H1 (cell line): ENCODE measurements around the gene MLANA. TPM values are rescaled to one million over a fixed set of nuclear protein-coding genes. Genes with fewer than 3 reads are reported as not detected.

Experiments used
- CTCF ChIA-PET: fragments of 300-600 bp; sonication (Branson Sonifier 250); formaldehyde crosslinking; loops from one replicate; lab custom pipeline; 2021; ENCODE audit not compliant: partially characterized antibody; lab: Charles Lee
- POLR2A ChIA-PET: fragments of 300-600 bp; sonication (Branson Sonifier 250); formaldehyde crosslinking; loops from one replicate; lab custom pipeline; 2021; ENCODE audit warnings: inconsistent platforms; ENCODE audit not compliant: partially characterized antibody; lab: Charles Lee
- DNase-seq, 2 experiments: peaks; one replicate each; pipeline versions ENCODE4 v3.0.0 to v3.0.0-alpha.2; 2010 to 2022; ENCODE audit warnings: low spot score in 2 of 2, low read depth in 1 of 2, mixed read lengths in 1 of 2
- FAIRE-seq: peaks from 2 replicates; lab custom pipeline; 2011; peaks lifted over from hg19 to GRCh38; lab: Jason Lieb, UNC
- H2AFZ ChIP-seq: 2 replicates; pipeline ENCODE4 v1.8.1; 2012; ENCODE audit warnings: low read length, inconsistent platforms
- H2AK5ac ChIP-seq: 2 replicates; pipeline ENCODE4 v1.6.1; 2013; ENCODE audit warnings: low read depth, low read length
- H2BK120ac ChIP-seq: replicated peaks from 2 replicates; pipeline ENCODE3; 2013; ENCODE audit warnings: low read depth, low read length, inconsistent platforms
- H2BK12ac ChIP-seq: 2 replicates; pipeline ENCODE4 v1.6.1; 2013; ENCODE audit warnings: low read depth, low read length
- H2BK15ac ChIP-seq: 2 replicates; pipeline ENCODE4 v1.6.1; 2013; ENCODE audit warnings: low read length
- H2BK20ac ChIP-seq: 2 replicates; pipeline ENCODE4 v1.6.1; 2013; ENCODE audit warnings: low read length
- H2BK5ac ChIP-seq: 2 replicates; pipeline ENCODE4 v1.6.1; 2013; ENCODE audit warnings: low read depth, low read length
- H3K14ac ChIP-seq: 2 replicates; pipeline ENCODE4 v1.6.1; 2013; ENCODE audit warnings: inconsistent platforms; ENCODE audit not compliant: insufficient read length
- H3K18ac ChIP-seq: 2 replicates; pipeline ENCODE4 v1.6.1; 2013; ENCODE audit warnings: low read length; ENCODE audit errors: extremely low read depth
- H3K23ac ChIP-seq: 2 replicates; pipeline ENCODE4 v1.6.1; 2013; ENCODE audit warnings: inconsistent platforms; ENCODE audit not compliant: insufficient read length
- H3K23me2 ChIP-seq: 2 replicates; pipeline ENCODE4 v1.6.1; 2013; ENCODE audit warnings: low read depth, low read length
- H3K27ac ChIP-seq: 2 replicates; pipeline ENCODE4 v1.6.1; 2011; ENCODE audit warnings: low read depth, low read length, inconsistent platforms
- H3K27me3 ChIP-seq, 4 experiments: replicated peaks in 1 of 4; 1 replicate in 1 of 4; 2 replicates in 3 of 4; pipeline versions ENCODE4 v1.6.1 to v1.8.1; 2011 to 2013; ENCODE audit warnings: low read length in 3 of 4, mild to moderate bottlenecking in 3 of 4, inconsistent platforms in 2 of 4, mixed read lengths in 2 of 4, moderate library complexity in 1 of 4; ENCODE audit not compliant: control insufficient read depth in 3 of 4, insufficient read depth in 3 of 4; ENCODE audit errors: extremely low read depth in 1 of 4
- H3K36me3 ChIP-seq, 4 experiments: 2 replicates each; pipeline versions ENCODE4 v1.6.1 to v1.8.1; 2011 to 2013; ENCODE audit warnings: mild to moderate bottlenecking in 4 of 4, low read length in 3 of 4, moderate library complexity in 2 of 4, control low read depth in 1 of 4, inconsistent platforms in 1 of 4; ENCODE audit not compliant: insufficient read depth in 4 of 4, control insufficient read depth in 2 of 4
- H3K4ac ChIP-seq: replicated peaks from 2 replicates; pipeline ENCODE3; 2013; ENCODE audit warnings: low read length, low read depth, mixed read lengths, inconsistent platforms; ENCODE audit not compliant: insufficient read length
- H3K4me1 ChIP-seq, 4 experiments: replicated peaks in 1 of 4; 1 replicate in 1 of 4; 2 replicates in 3 of 4; pipeline versions ENCODE4 v1.6.1 to v1.8.1; 2011 to 2013; ENCODE audit warnings: low read length in 3 of 4, inconsistent platforms in 2 of 4, mixed read lengths in 1 of 4; ENCODE audit not compliant: insufficient read depth in 4 of 4, control insufficient read depth in 3 of 4
- H3K4me2 ChIP-seq, 2 experiments: 2 replicates each; pipeline versions ENCODE4 v1.6.1 to v1.8.1; 2011 to 2013; ENCODE audit warnings: low read depth in 2 of 2, low read length in 2 of 2, control low read depth in 1 of 2, inconsistent platforms in 1 of 2, mild to moderate bottlenecking in 1 of 2; ENCODE audit not compliant: insufficient read depth in 1 of 2
- H3K4me3 ChIP-seq, 4 experiments: fragments of 200-600, 300-600 bp in 1 of 4; sonication (generic), shearing (Covaris generic), sonication (Bioruptor Twin) in 1 of 4; 2 replicates each; pipeline versions ENCODE4 v1.5.1 to v1.8.1; 2011 to 2016; ENCODE audit warnings: low read length in 4 of 4, low read depth in 3 of 4, control low read depth in 2 of 4, inconsistent platforms in 2 of 4, mild to moderate bottlenecking in 2 of 4, mixed read lengths in 1 of 4, moderate library complexity in 1 of 4; ENCODE audit not compliant: insufficient read depth in 2 of 4; ENCODE audit errors: extremely low read depth in 1 of 4
- H3K56ac ChIP-seq: replicated peaks from 2 replicates; pipeline ENCODE3; 2013; ENCODE audit warnings: low read depth, mild to moderate bottlenecking, mixed read lengths, low read length, inconsistent platforms; ENCODE audit not compliant: insufficient read length
- H3K79me1 ChIP-seq: 2 replicates; pipeline ENCODE4 v1.6.1; 2013; ENCODE audit warnings: low read depth, low read length, control low read depth
- H3K79me2 ChIP-seq, 2 experiments: 2 replicates each; pipeline versions ENCODE4 v1.6.1 to v1.8.1; 2012 to 2013; ENCODE audit warnings: low read length in 2 of 2, mild to moderate bottlenecking in 2 of 2, inconsistent platforms in 1 of 2; ENCODE audit not compliant: insufficient read depth in 2 of 2, control insufficient read depth in 1 of 2
- H3K9ac ChIP-seq, 4 experiments: replicated peaks in 1 of 4; 1 replicate in 1 of 4; 2 replicates in 3 of 4; pipeline versions ENCODE4 v1.6.1 to v1.8.1; 2011 to 2013; ENCODE audit warnings: low read depth in 3 of 4, low read length in 3 of 4, control low read depth in 2 of 4, mild to moderate bottlenecking in 2 of 4, moderate library complexity in 2 of 4, inconsistent platforms in 1 of 4; ENCODE audit errors: extremely low read depth in 1 of 4
- H3K9me3 ChIP-seq, 2 experiments: 2 replicates each; pipeline versions ENCODE4 v1.6.1 to v1.8.1; 2012 to 2013; ENCODE audit warnings: mild to moderate bottlenecking in 2 of 2, moderate library complexity in 2 of 2, control low read depth in 1 of 2, inconsistent platforms in 1 of 2, low read depth in 1 of 2, low read length in 1 of 2, mixed read lengths in 1 of 2; ENCODE audit not compliant: insufficient read depth in 2 of 2
- H4K20me1 ChIP-seq, 2 experiments: replicated peaks in 1 of 2; 2 replicates each; pipeline versions ENCODE3 to v1.8.1; 2011 to 2013; ENCODE audit warnings: inconsistent platforms in 2 of 2, low read length in 2 of 2, mild to moderate bottlenecking in 1 of 2; ENCODE audit not compliant: insufficient read depth in 2 of 2, control insufficient read depth in 1 of 2
- H4K5ac ChIP-seq: 2 replicates; pipeline ENCODE4 v1.6.1; 2013; ENCODE audit warnings: low read length, low read depth, mixed read lengths, inconsistent platforms; ENCODE audit not compliant: insufficient read length
- H4K8ac ChIP-seq: 2 replicates; pipeline ENCODE4 v1.8.0; 2013; ENCODE audit warnings: mild to moderate bottlenecking, moderate library complexity, low read length, inconsistent platforms; ENCODE audit not compliant: insufficient read depth; ENCODE audit errors: extremely low read depth
- H4K91ac ChIP-seq: replicated peaks from 2 replicates; pipeline ENCODE3; 2013; ENCODE audit warnings: low read length, mixed read lengths, inconsistent platforms; ENCODE audit not compliant: insufficient read length
- EP300 ChIP-seq, 2 experiments: IDR thresholded peaks; 1 replicate in 1 of 2; 2 replicates in 1 of 2; pipeline ENCODE4 v1.6.1; 2011 to 2012; ENCODE audit warnings: low read depth in 2 of 2, low read length in 2 of 2, mild to moderate bottlenecking in 2 of 2, borderline replicate concordance in 1 of 2, inconsistent platforms in 1 of 2, moderate library complexity in 1 of 2
- GABPA ChIP-seq: IDR thresholded peaks from 2 replicates; pipeline ENCODE4 v1.6.1; 2011; ENCODE audit warnings: mild to moderate bottlenecking, low read length, moderate library complexity, borderline replicate concordance; ENCODE audit not compliant: insufficient read depth
- HDAC2 ChIP-seq, 2 experiments: fragments of 300-600 bp in 1 of 2; sonication (generic) in 1 of 2; IDR thresholded peaks; 2 replicates each; pipeline ENCODE4 v1.6.1; 2011 to 2012; ENCODE audit warnings: low read depth in 2 of 2, low read length in 2 of 2, mild to moderate bottlenecking in 2 of 2, moderate library complexity in 2 of 2, borderline replicate concordance in 1 of 2, inconsistent platforms in 1 of 2
- PHF8 ChIP-seq: fragments of 200-600 bp; sonication (generic); conservative IDR thresholded peaks from 2 replicates; pipeline ENCODE4 v1.7.1; 2012; ENCODE audit warnings: low read depth, mild to moderate bottlenecking, inconsistent platforms, low read length, moderate library complexity
- RFX5 ChIP-seq: IDR thresholded peaks from 2 replicates; pipeline ENCODE4 v1.6.1; 2011; ENCODE audit warnings: low read depth, low read length, improper control_type of control experiment, borderline replicate concordance
- SIRT6 ChIP-seq: IDR thresholded peaks from one replicate; pipeline ENCODE4 v1.7.1; 2012; ENCODE audit warnings: low read length, inconsistent platforms
- TAF1 ChIP-seq: IDR thresholded peaks from 2 replicates; pipeline ENCODE4 v1.6.1; 2011; ENCODE audit warnings: mild to moderate bottlenecking, low read depth, low read length
- TCF12 ChIP-seq: IDR thresholded peaks from 2 replicates; pipeline ENCODE4 v1.6.1; 2011; ENCODE audit warnings: low read depth, mild to moderate bottlenecking, low read length
- YY1 ChIP-seq: IDR thresholded peaks from 2 replicates; pipeline ENCODE4 v1.6.1; 2011; ENCODE audit warnings: low read depth, mild to moderate bottlenecking, low read length
- WGBS, 2 experiments: shearing (Covaris generic) in 1 of 2; methylation state at CpG; one replicate each; pipeline versions ENCODE4 v1.1.6 to v1.1.7; 2013 to 2015; ENCODE audit warnings: low lambda C conversion rate in 2 of 2, mixed read lengths in 2 of 2, inconsistent platforms in 1 of 2, low coverage in 1 of 2, missing lambda C conversion rate in 1 of 2; ENCODE audit not compliant: insufficient replicate concordance in 2 of 2, insufficient coverage in 1 of 2, insufficient read length in 1 of 2; ENCODE audit errors: extremely low coverage in 1 of 2, missing lambda C conversion rate in 1 of 2; 5-methylcytosine and 5-hydroxymethylcytosine counted together
- polyA plus RNA-seq, 7 experiments: library from polyadenylated mRNA; depleted of rRNA in 3 of 7; stranded (reverse) in 5 of 7; unstranded in 2 of 7; fragments of >200 nt in 5 of 7; fragments of 200-250 nt in 2 of 7; gene quantifications; 1 replicate in 5 of 7; 2 replicates in 1 of 7; 4 replicates in 1 of 7; pipeline versions ENCODE4 v1.2.1 to v1.2.3, GENCODE V29; 2011 to 2013; ENCODE audit warnings: missing spikeins in 2 of 7, mixed read lengths in 2 of 7
- total RNA-seq: library from RNA; stranded (reverse); fragmentation: NEBNext Ultra II Directional; extraction: Animal tissue kit (Norgen Biotek cat#: 25700); gene quantifications from 2 replicates; pipeline ENCODE4 v1.2.1, GENCODE V29; 2021

Gene MLANA
- total and polyA plus RNA-seq, 2 of the 8 experiments (the other 6 are each of a cell fraction or from before 2014, with no cell fraction given) = not detected

DNA sequence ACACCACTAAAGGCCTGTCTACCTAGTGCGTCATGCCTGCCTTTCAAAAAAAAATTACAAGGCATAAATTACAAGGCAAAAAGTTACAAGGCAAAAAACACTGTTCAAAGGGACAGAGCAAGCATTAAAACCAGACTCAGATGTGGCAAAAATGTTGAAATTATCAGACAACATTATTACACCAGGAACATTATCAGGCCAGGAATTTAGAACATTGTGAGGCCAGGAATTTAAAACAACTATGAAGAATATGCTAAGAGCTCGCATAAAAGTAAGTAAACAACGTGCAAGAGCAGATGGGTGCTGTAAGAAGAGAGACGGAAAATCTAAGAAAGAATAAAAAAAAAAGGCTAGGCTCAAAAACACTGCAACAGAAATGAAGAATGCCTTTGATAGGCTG lies 18.2 kb upstream of the MLANA start:
- no peak overlapping the region for H3K14ac ChIP-seq

More for the DNA sequence above, 18.2 kb upstream of the MLANA start:
- H3K4me3 ChIP-seq = no peak overlapping the region
- no peak overlapping the region for H4K91ac ChIP-seq
- no peak overlapping the region for H4K8ac ChIP-seq
- no peaks in the 10 kb centered on the region for H3K79me1 ChIP-seq
- no peaks in the 10 kb centered on the region for H3K9me3 ChIP-seq
- H3K4me1 ChIP-seq = peaks cover 0 to 3% (median 1%) of the 10 kb centered on the region in 4 experiments; a peak in 1 of 7 replicates
- FAIRE-seq (no peak), DNase-seq (no peak)
- H2AK5ac ChIP-seq = no peak overlapping the region
- H2BK20ac ChIP-seq = no peak overlapping the region
- WGBS, 2 experiments = 65% methylated on average over 4 of the region's 4 CpGs; no CpG with 5 or more reads in 1 of the 2 experiments
- H3K9ac ChIP-seq = no peak overlapping the region
- ChIA-PET CTCF (interaction anchor here (0.6 to 3.0 kb wide), 2 partner anchors 13 to 272 kb away, joined by 5 to 20 read pairs; no protein-coding TSS in a partner anchor), POLR2A (no interaction called here)
- no peak overlapping the region for H2BK5ac ChIP-seq
- H2AFZ ChIP-seq = no peak overlapping the region
- no peak overlapping the region for H2BK12ac ChIP-seq
- H3K23me2 ChIP-seq = no peaks in the 10 kb centered on the region
- H3K27ac ChIP-seq = no peak overlapping the region
- no peak overlapping the region for H3K4ac ChIP-seq
- H3K79me2 ChIP-seq = no peaks in the 10 kb centered on the region
- H3K23ac ChIP-seq = no peak overlapping the region
- no peak overlapping the region for H3K56ac ChIP-seq
- no peaks in the 10 kb centered on the region for H3K27me3 ChIP-seq
- no peak overlapping the region for H2BK120ac ChIP-seq
- no peak overlapping the region for H2BK15ac ChIP-seq
- H3K36me3 ChIP-seq = no peaks in the 10 kb centered on the region
- H3K4me2 ChIP-seq = no peak overlapping the region
- no peak for TF ChIP-seq YY1
- no peak for TF ChIP-seq PHF8
- no peak for TF ChIP-seq TAF1
- no peak for TF ChIP-seq HDAC2 (IDR thresholded peaks at IDR 0.05; ENCODE audit: borderline replicate concordance in 1 of 2, low read depth in 2 of 2, low read length in 2 of 2)
- no peak for TF ChIP-seq RFX5
- TF ChIP-seq TCF12 = no peak
- no peak for TF ChIP-seq EP300 (IDR thresholded peaks at IDR 0.05; ENCODE audit: borderline replicate concordance in 1 of 2, low read depth in 2 of 2, low read length in 2 of 2)
- TF ChIP-seq GABPA = no peak
- TF ChIP-seq SIRT6 = no peak
- no peak overlapping the region for H4K5ac ChIP-seq
- no peaks in the 10 kb centered on the region for H4K20me1 ChIP-seq
- no peak overlapping the region for H3K18ac ChIP-seq
